ENCODE measurements around the gene RPL18.

RPL18 gene

GRCh38 chr19:48603449-48603848, 15.5 kb downstream of the RPL18 start (continued):
- TF ChIP-seq ZNF138 (tag by site-specific recombination; IDR thresholded peaks at IDR 0.05; ENCODE audit: borderline replicate concordance) (no peak), ZNF629 (tag by site-specific recombination; IDR thresholded peaks at IDR 0.05) (no peak)

GRCh38 chr19:48603001-48603400, 16.0 kb downstream of the RPL18 start:
- Histone ChIP-seq H3K9me3 (ENCODE audit: control insufficient read depth, insufficient read depth, low read depth, low read length) (no peaks in the 10 kb centered on the region), H3K36me3 (ENCODE audit: control insufficient read depth in 2 of 2, insufficient read depth in 1 of 2, low read length in 2 of 2) (no peaks in the 10 kb centered on the region), H3K4me3 (ENCODE audit: low read depth, low read length) (no peak overlapping the region), H3K4me1 (ENCODE audit: control insufficient read depth, insufficient read depth, low read length) (no peaks in the 10 kb centered on the region), H3K27ac (ENCODE audit: extremely low read depth, low read depth, low read length) (no peak overlapping the region)
- CTCF ChIA-PET, result interaction anchor here (1.9 kb wide), 1 partner anchor 14 kb away, joined by 5 read pairs; no protein-coding TSS in a partner anchor
- TF ChIP-seq ZNF600 (tag by site-specific recombination; IDR thresholded peaks at IDR 0.05), result no peak
- no peak for TF ChIP-seq ZNF133 (tag by site-specific recombination; IDR thresholded peaks at IDR 0.05)
- no peak for TF ChIP-seq MYNN (tag by site-specific recombination; IDR thresholded peaks at IDR 0.05; ENCODE audit: borderline replicate concordance)
- TF ChIP-seq ZNF404 (tag by site-specific recombination; IDR thresholded peaks at IDR 0.05), result no peak
- TF ChIP-seq ZNF626 (tag by site-specific recombination; IDR thresholded peaks at IDR 0.05), result no peak
- POLR2A ChIA-PET, result interaction anchor here (0.6 to 1.5 kb wide), 2 partner anchors 15 to 72 kb away, joined by 3 to 5 read pairs; no protein-coding TSS in a partner anchor

- Histone ChIP-seq H3K4me3 (ENCODE audit: low read depth, low read length) (no peak overlapping the region), H3K9me3 (ENCODE audit: control insufficient read depth, insufficient read depth, low read depth, low read length) (no peaks in the 10 kb centered on the region), H3K36me3 (ENCODE audit: control insufficient read depth in 2 of 2, insufficient read depth in 1 of 2, low read length in 2 of 2) (no peaks in the 10 kb centered on the region), H3K4me1 (ENCODE audit: control insufficient read depth, insufficient read depth, low read length) (no peaks in the 10 kb centered on the region), H3K27ac (ENCODE audit: extremely low read depth, low read depth, low read length) (no peak overlapping the region)
- ChIA-PET CTCF (interaction anchor here (1.0 to 1.9 kb wide), 4 partner anchors 12 to 95 kb away, joined by 5 to 6 read pairs (median 5); no protein-coding TSS in a partner anchor), POLR2A (interaction anchor here (0.7 to 1.5 kb wide), 2 partner anchors 19 to 47 kb away, joined by 3 to 4 read pairs; partner anchors contain the start of gene SPHK2)
- TF ChIP-seq ZNF121 (tag by site-specific recombination; IDR thresholded peaks at IDR 0.05), result peak; percentile 74
- no peak for TF ChIP-seq ZFP69B (tag by site-specific recombination; IDR thresholded peaks at IDR 0.05)
Measured at GRCh38 chr19:48600679-48601417, 18.1 kb downstream of the RPL18 start.

GRCh38 chr19:48598996-48599700, 19.8 kb downstream of the RPL18 start:
- TF ChIP-seq ZNF416 (tag by site-specific recombination; IDR thresholded peaks at IDR 0.05) (no peak), ZNF274 (IDR thresholded peaks at IDR 0.05; ENCODE audit: low read length) (no peak), ZNF274 (tag by site-specific recombination; IDR thresholded peaks at IDR 0.05; ENCODE audit: borderline replicate concordance) (no peak), HOXD13 (CRISPR knock-in tag; IDR thresholded peaks at IDR 0.05; ENCODE audit: borderline replicate concordance) (no peak), CTCF (tag by site-specific recombination; IDR thresholded peaks at IDR 0.05) (no peak), ZNF449 (tag by site-specific recombination; IDR thresholded peaks at IDR 0.05) (peak; percentile 63; the same call in 1 of the 2 replicates), ZNF19 (tag by site-specific recombination; IDR thresholded peaks at IDR 0.05; ENCODE audit: low read depth) (no peak)
- no peak overlapping the region for H3K27ac ChIP-seq (ENCODE audit: extremely low read depth, low read depth, low read length)
- no peaks in the 10 kb centered on the region for H3K9me3 ChIP-seq (ENCODE audit: control insufficient read depth, insufficient read depth, low read depth, low read length)
- no peak overlapping the region for H3K4me3 ChIP-seq (ENCODE audit: low read depth, low read length)
- ChIA-PET POLR2A (no interaction called here), CTCF (interaction anchor here (0.6 to 1.7 kb wide), 3 partner anchors 10 to 92 kb away, joined by 3 to 6 read pairs (median 3); no protein-coding TSS in a partner anchor)
- H3K4me1 ChIP-seq (ENCODE audit: control insufficient read depth, insufficient read depth, low read length), result no peaks in the 10 kb centered on the region
- no peaks in the 10 kb centered on the region for H3K36me3 ChIP-seq (ENCODE audit: control insufficient read depth in 2 of 2, insufficient read depth in 1 of 2, low read length in 2 of 2)

Data from HEK293 (cell line).